Measurements from ENCODE around the gene HIGD1B. TPM values are rescaled to one million over a fixed set of nuclear protein-coding genes. Genes with fewer than 3 reads are reported as not detected.

Gene HIGD1B
- total RNA-seq, 1 experiment from 2014 or later = not detected

DNA sequence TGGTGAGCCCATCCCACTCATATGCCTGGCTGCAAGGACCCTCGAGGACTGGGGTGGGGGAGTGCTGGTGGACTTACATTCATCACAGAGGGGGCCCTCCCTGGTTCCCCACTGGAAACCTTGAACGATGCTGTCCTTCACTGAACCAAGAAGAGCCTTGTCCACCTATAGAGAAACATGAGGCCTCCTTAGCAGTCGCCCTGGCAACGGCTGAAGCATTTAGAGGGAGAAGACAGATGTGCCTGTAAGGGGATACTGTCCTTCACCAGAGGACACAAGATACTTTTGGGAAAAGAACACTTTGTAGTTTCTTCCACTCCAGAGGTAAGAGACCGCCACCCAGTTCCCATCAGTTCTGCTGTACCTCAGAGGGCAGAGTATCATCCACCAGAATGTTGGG is 6.5 kb downstream of the HIGD1B start:
- ChIA-PET CTCF (no interaction called here), POLR2A (no interaction called here)
- ATAC-seq (no peak), DNase-seq (ENCODE audit: low read depth, low spot score) (no peak)
- H3K27ac ChIP-seq (ENCODE audit: low read length) = no peak overlapping the region
- H3K9me3 ChIP-seq (ENCODE audit: control insufficient read depth, insufficient read depth, low read depth, low read length) = no peaks in the 10 kb centered on the region
- H3K27me3 ChIP-seq (ENCODE audit: control insufficient read depth, insufficient read depth, low read length) = no peaks in the 10 kb centered on the region
- no peaks in the 10 kb centered on the region; the same call in none of the 2 replicates for H3K36me3 ChIP-seq (ENCODE audit: control insufficient read depth, insufficient read depth, low read length)
- TF ChIP-seq POLR2AphosphoS5 (IDR thresholded peaks at IDR 0.05; ENCODE audit: low read depth, low read length) (no peak), SIN3A (IDR thresholded peaks at IDR 0.05; ENCODE audit: borderline replicate concordance, insufficient read depth, low read depth, low read length) (no peak), TCF7L2 (IDR thresholded peaks at IDR 0.05; ENCODE audit: low read depth, low read length) (no peak), CTCF (IDR thresholded peaks at IDR 0.05) (no peak)
- TF ChIP-seq, protein P1, sequence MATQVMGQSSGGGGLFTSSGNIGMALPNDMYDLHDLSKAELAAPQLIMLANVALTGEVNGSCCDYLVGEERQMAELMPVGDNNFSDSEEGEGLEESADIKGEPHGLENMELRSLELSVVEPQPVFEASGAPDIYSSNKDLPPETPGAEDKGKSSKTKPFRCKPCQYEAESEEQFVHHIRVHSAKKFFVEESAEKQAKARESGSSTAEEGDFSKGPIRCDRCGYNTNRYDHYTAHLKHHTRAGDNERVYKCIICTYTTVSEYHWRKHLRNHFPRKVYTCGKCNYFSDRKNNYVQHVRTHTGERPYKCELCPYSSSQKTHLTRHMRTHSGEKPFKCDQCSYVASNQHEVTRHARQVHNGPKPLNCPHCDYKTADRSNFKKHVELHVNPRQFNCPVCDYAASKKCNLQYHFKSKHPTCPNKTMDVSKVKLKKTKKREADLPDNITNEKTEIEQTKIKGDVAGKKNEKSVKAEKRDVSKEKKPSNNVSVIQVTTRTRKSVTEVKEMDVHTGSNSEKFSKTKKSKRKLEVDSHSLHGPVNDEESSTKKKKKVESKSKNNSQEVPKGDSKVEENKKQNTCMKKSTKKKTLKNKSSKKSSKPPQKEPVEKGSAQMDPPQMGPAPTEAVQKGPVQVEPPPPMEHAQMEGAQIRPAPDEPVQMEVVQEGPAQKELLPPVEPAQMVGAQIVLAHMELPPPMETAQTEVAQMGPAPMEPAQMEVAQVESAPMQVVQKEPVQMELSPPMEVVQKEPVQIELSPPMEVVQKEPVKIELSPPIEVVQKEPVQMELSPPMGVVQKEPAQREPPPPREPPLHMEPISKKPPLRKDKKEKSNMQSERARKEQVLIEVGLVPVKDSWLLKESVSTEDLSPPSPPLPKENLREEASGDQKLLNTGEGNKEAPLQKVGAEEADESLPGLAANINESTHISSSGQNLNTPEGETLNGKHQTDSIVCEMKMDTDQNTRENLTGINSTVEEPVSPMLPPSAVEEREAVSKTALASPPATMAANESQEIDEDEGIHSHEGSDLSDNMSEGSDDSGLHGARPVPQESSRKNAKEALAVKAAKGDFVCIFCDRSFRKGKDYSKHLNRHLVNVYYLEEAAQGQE (IDR thresholded peaks at IDR 0.05; ENCODE audit: insufficient read depth in 1 of 2, low read depth in 2 of 2, low read length in 1 of 2) = no peak
- H3K4me3 ChIP-seq (ENCODE audit: low read depth in 2 of 2, low read length in 2 of 2) = no peak overlapping the region
- no TSS peak for BruUV-seq (replicated peaks)
- in situ Hi-C loops (cut with HindIII; ENCODE audit: low pct_unique_long_range_greater_than_20kb, low sequenced_read_pairs) (no loop called here), intact Hi-C loops (cut with micrococcal nuclease; ENCODE audit: unreplicated experiment) (no loop called here)
- H3K4me1 ChIP-seq (ENCODE audit: control insufficient read depth, insufficient read depth, low read length) = no peaks in the 10 kb centered on the region

DNA sequence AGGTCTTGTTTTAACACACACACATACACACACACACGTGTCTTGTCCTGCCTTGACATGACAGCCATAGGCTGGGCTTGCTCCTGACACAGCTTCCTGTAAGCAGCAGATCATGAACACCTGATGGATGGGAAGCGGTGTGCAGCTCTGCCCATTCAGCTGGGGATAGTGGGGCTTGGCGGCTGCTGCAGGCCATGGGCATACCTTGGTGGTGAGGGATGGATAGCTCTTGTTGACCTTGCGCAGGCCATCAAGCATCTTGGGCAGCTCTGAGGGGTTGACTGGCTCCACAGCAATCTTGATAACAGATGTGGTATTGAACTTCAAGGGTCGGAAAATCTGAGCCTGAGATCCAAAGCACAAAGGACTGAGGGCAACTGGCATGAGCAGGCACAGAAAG is 12.0 kb downstream of the HIGD1B start:
- CTCF ChIA-PET = no interaction called here
- DNase-seq (ENCODE audit: low read depth, low spot score) = no peak
- H3K4me3 ChIP-seq (ENCODE audit: low read depth in 2 of 2, low read length in 2 of 2) = no peak overlapping the region
- intact Hi-C loops (cut with micrococcal nuclease; ENCODE audit: unreplicated experiment) (no loop called here), in situ Hi-C loops (cut with HindIII; ENCODE audit: low pct_unique_long_range_greater_than_20kb, low sequenced_read_pairs) (no loop called here)
- H3K27me3 ChIP-seq (ENCODE audit: control insufficient read depth, insufficient read depth, low read length) = no peaks in the 10 kb centered on the region
- ATAC-seq = no peak
- BruUV-seq (replicated peaks) = no TSS peak
- POLR2A ChIA-PET = no interaction called here
- H3K36me3 ChIP-seq (ENCODE audit: control insufficient read depth, insufficient read depth, low read length) = peaks cover 14% of the 10 kb centered on the region
- TF ChIP-seq SIN3A (IDR thresholded peaks at IDR 0.05; ENCODE audit: borderline replicate concordance, insufficient read depth, low read depth, low read length) (no peak), CTCF (IDR thresholded peaks at IDR 0.05) (no peak), TCF7L2 (IDR thresholded peaks at IDR 0.05; ENCODE audit: low read depth, low read length) (no peak), POLR2AphosphoS5 (IDR thresholded peaks at IDR 0.05; ENCODE audit: low read depth, low read length) (no peak)
- TF ChIP-seq, protein P1 (IDR thresholded peaks at IDR 0.05; ENCODE audit: insufficient read depth in 1 of 2, low read depth in 2 of 2, low read length in 1 of 2) = no peak
- H3K27ac ChIP-seq (ENCODE audit: low read length) = no peak overlapping the region
- H3K9me3 ChIP-seq (ENCODE audit: control insufficient read depth, insufficient read depth, low read depth, low read length) = no peaks in the 10 kb centered on the region
- H3K4me1 ChIP-seq (ENCODE audit: control insufficient read depth, insufficient read depth, low read length) = no peaks in the 10 kb centered on the region

Measured in Panc1 (cell line).